ENCODE data around the gene TARP. TPM values are rescaled to one million over a fixed set of nuclear protein-coding genes. Genes with fewer than 3 reads are reported as not detected.

The TARP gene

GRCh38 chr7:38211940-38212339 lies 61.5 kb downstream of the TARP start:
- Histone ChIP-seq H3K9ac (ENCODE audit: low read length) (no peak overlapping the region), H3K27ac (ENCODE audit: low read length) (no peak overlapping the region), H3K9me2 (ENCODE audit: insufficient read depth, low read length) (no peaks in the 10 kb centered on the region), H4K20me1 (ENCODE audit: insufficient read depth) (no peaks in the 10 kb centered on the region), H3K4me2 (ENCODE audit: low read length) (no peak overlapping the region), H3K27me3 (ENCODE audit: insufficient read depth, low read depth, low read length) (no peaks in the 10 kb centered on the region), H3K4me3 (ENCODE audit: low read length) (no peak overlapping the region), H3K36me3 (ENCODE audit: insufficient read depth, low read length) (peaks cover 8% of the 10 kb centered on the region), H2AFZ (ENCODE audit: low read depth, low read length) (no peak overlapping the region), H3F3A (ENCODE audit: insufficient read depth, low read length, poor library complexity, severe bottlenecking) (no peaks in the 10 kb centered on the region), H3K9me3 (ENCODE audit: low read length) (no peaks in the 10 kb centered on the region), H3K79me2 (replicated peaks; ENCODE audit: insufficient read depth, low read length) (peaks cover 5% of the 10 kb centered on the region)
- TF ChIP-seq POLR2AphosphoS5 (IDR thresholded peaks at IDR 0.05) (no peak), TAF1 (IDR thresholded peaks at IDR 0.05; ENCODE audit: low read depth) (no peak), EZH2 (IDR thresholded peaks at IDR 0.05; ENCODE audit: borderline replicate concordance, insufficient read depth, low read length, poor library complexity, severe bottlenecking) (no peak), RAD21 (conservative IDR thresholded peaks at IDR 0.05) (no peak), EP300 (conservative IDR thresholded peaks at IDR 0.05; ENCODE audit: poor library complexity, severe bottlenecking) (no peak)
- TF ChIP-seq, protein P1, sequence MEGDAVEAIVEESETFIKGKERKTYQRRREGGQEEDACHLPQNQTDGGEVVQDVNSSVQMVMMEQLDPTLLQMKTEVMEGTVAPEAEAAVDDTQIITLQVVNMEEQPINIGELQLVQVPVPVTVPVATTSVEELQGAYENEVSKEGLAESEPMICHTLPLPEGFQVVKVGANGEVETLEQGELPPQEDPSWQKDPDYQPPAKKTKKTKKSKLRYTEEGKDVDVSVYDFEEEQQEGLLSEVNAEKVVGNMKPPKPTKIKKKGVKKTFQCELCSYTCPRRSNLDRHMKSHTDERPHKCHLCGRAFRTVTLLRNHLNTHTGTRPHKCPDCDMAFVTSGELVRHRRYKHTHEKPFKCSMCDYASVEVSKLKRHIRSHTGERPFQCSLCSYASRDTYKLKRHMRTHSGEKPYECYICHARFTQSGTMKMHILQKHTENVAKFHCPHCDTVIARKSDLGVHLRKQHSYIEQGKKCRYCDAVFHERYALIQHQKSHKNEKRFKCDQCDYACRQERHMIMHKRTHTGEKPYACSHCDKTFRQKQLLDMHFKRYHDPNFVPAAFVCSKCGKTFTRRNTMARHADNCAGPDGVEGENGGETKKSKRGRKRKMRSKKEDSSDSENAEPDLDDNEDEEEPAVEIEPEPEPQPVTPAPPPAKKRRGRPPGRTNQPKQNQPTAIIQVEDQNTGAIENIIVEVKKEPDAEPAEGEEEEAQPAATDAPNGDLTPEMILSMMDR (IDR thresholded peaks at IDR 0.05; ENCODE audit: poor library complexity, severe bottlenecking), result no peak

GRCh38 chr7:38211486-38211885 lies 62.0 kb downstream of the TARP start:
- Histone ChIP-seq H3K79me2 (replicated peaks; ENCODE audit: insufficient read depth, low read length) (peaks cover 5% of the 10 kb centered on the region), H3K27me3 (ENCODE audit: insufficient read depth, low read depth, low read length) (no peaks in the 10 kb centered on the region), H3K27ac (ENCODE audit: low read length) (no peak overlapping the region), H4K20me1 (ENCODE audit: insufficient read depth) (no peaks in the 10 kb centered on the region), H3K4me2 (ENCODE audit: low read length) (no peak overlapping the region), H3K4me3 (ENCODE audit: low read length) (no peak overlapping the region), H3K36me3 (ENCODE audit: insufficient read depth, low read length) (peaks cover 8% of the 10 kb centered on the region), H3K9ac (ENCODE audit: low read length) (no peak overlapping the region), H3F3A (ENCODE audit: insufficient read depth, low read length, poor library complexity, severe bottlenecking) (no peaks in the 10 kb centered on the region), H3K9me3 (ENCODE audit: low read length) (no peaks in the 10 kb centered on the region), H3K9me2 (ENCODE audit: insufficient read depth, low read length) (no peaks in the 10 kb centered on the region), H2AFZ (ENCODE audit: low read depth, low read length) (no peak overlapping the region)
- TF ChIP-seq RAD21 (conservative IDR thresholded peaks at IDR 0.05) (no peak), POLR2AphosphoS5 (IDR thresholded peaks at IDR 0.05) (no peak), SMC3 (conservative IDR thresholded peaks at IDR 0.05; ENCODE audit: poor library complexity) (no peak), MXI1 (conservative IDR thresholded peaks at IDR 0.05; ENCODE audit: poor library complexity, severe bottlenecking) (no peak), EP300 (conservative IDR thresholded peaks at IDR 0.05; ENCODE audit: poor library complexity, severe bottlenecking) (no peak), TAF1 (IDR thresholded peaks at IDR 0.05; ENCODE audit: low read depth) (no peak), EZH2 (IDR thresholded peaks at IDR 0.05; ENCODE audit: borderline replicate concordance, insufficient read depth, low read length, poor library complexity, severe bottlenecking) (no peak), REST (IDR thresholded peaks at IDR 0.05; ENCODE audit: borderline replicate concordance) (no peak)
- TF ChIP-seq, protein P1 (IDR thresholded peaks at IDR 0.05; ENCODE audit: poor library complexity, severe bottlenecking), result no peak

Small RNAs within 50 kb of the gene (small RNA-seq; reads per million reads assigned to genes)
- 0 reads per million in 3 experiments for gene TRGJ1
- gene TRGJ2, result 0 reads per million in 3 experiments
- gene TRGJP, result 0 reads per million in 3 experiments
- 0 reads per million in 3 experiments for gene TRGJP1
- 0 reads per million in 3 experiments for gene TRGJP2
- 0 reads per million in 3 experiments for gene TRGVA

Other genes starting within 250 kb of the TARP start
- gene STARD3NL, start 95.4 kb downstream of the TARP start, polyA plus RNA-seq, result 233 and 240 TPM in 2 replicates

Data from neural cell (in vitro differentiated cells).